ENCODE measurements around the gene ABI3BP. TPM values are rescaled to one million over a fixed set of nuclear protein-coding genes. Genes with fewer than 3 reads are reported as not detected.

Gene ABI3BP
- total and polyA plus RNA-seq, 4 donors: 5.4 to 49.5 (median 39.3) TPM

- Histone ChIP-seq H3K4me3 (ENCODE audit: low read depth, low read length) (no peak overlapping the region), H3K9me3 (ENCODE audit: control insufficient read depth, insufficient read depth, low read length) (no peaks in the 10 kb centered on the region), H3K36me3 (ENCODE audit: control insufficient read depth, insufficient read depth, low read length) (no peaks in the 10 kb centered on the region), H3K27ac (ENCODE audit: low read depth, low read length) (no peak overlapping the region), H3K27me3 (ENCODE audit: control insufficient read depth, insufficient read depth, low read length) (no peaks in the 10 kb centered on the region), H3K4me1 (ENCODE audit: control insufficient read depth, insufficient read depth, low read length) (no peaks in the 10 kb centered on the region)
- DNase-seq (ENCODE audit: low read depth in 4 of 6, low spot score in 6 of 6): no peak
- 38% methylated on average over 2 of the region's 5 CpGs for WGBS (ENCODE audit: insufficient coverage)
Measured at GRCh38 chr3:100898681-100899080, 94.5 kb downstream of the ABI3BP start.

GRCh38 chr3:100896994-100897393 is 96.2 kb downstream of the ABI3BP start:
- no peak overlapping the region for H3K27ac ChIP-seq (ENCODE audit: low read depth, low read length)
- H3K4me3 ChIP-seq (ENCODE audit: low read depth, low read length): no peak overlapping the region
- DNase-seq (ENCODE audit: low read depth in 4 of 6, low spot score in 6 of 6): no peak
- no peaks in the 10 kb centered on the region for H3K27me3 ChIP-seq (ENCODE audit: control insufficient read depth, insufficient read depth, low read length)
- no CpG with 5 or more reads among the region's 2 CpGs for WGBS (ENCODE audit: insufficient coverage)
- H3K4me1 ChIP-seq (ENCODE audit: control insufficient read depth, insufficient read depth, low read length): no peaks in the 10 kb centered on the region
- no peaks in the 10 kb centered on the region for H3K9me3 ChIP-seq (ENCODE audit: control insufficient read depth, insufficient read depth, low read length)
- H3K36me3 ChIP-seq (ENCODE audit: control insufficient read depth, insufficient read depth, low read length): no peaks in the 10 kb centered on the region

DNA sequence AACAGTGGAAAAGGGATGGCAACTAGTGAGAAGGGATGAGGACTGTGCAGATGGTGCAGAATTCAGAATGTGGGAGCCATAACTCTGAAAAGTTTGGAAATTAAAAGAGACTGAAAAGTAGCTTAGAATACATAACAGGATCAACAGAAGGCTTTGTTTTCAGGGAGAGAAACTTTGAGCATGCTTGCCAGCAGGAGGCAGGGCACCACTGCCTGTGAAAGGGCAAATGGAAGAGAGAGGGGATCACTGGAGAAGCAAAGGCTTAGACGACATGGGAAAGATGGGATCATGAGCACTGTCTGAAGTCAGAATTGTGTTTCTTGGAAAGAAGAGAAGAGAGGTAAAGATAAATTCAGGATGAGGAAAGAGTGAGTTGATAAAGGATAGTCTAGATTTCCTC is 99.6 kb downstream of the ABI3BP start:
- 13% methylated on average over 1 of the region's 1 CpG for WGBS (ENCODE audit: insufficient coverage)
- no peak for DNase-seq (ENCODE audit: low read depth in 4 of 6, low spot score in 6 of 6)

DNA sequence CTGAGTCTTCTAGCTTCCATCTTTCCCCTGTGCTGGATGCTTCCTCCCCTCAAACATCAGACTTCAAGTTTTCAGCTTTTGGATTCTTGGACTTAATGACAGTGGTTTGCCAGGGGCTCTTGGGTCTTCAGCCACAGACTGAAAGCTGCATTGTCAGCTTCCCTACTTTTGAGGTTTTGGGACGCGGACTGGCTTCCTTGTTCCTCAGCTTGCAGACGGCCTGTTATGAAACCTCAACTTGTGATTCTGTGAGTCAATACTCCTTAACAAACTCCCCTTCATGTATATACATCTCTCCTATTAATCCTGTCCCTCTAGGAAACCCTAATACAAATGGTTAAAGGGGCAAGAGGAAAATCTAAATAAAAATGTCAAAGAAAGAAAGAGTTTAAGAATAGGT is 100.1 kb downstream of the ABI3BP start:
- Histone ChIP-seq H3K36me3 (ENCODE audit: control insufficient read depth, insufficient read depth, low read length) (no peaks in the 10 kb centered on the region), H3K4me1 (ENCODE audit: control insufficient read depth, insufficient read depth, low read length) (no peaks in the 10 kb centered on the region), H3K4me3 (ENCODE audit: low read depth, low read length) (no peak overlapping the region), H3K9me3 (ENCODE audit: control insufficient read depth, insufficient read depth, low read length) (no peaks in the 10 kb centered on the region), H3K27me3 (ENCODE audit: control insufficient read depth, insufficient read depth, low read length) (no peaks in the 10 kb centered on the region), H3K27ac (ENCODE audit: low read depth, low read length) (no peak overlapping the region)
- WGBS (ENCODE audit: insufficient coverage): 100% methylated on average over 2 of the region's 3 CpGs
- no peak for DNase-seq (ENCODE audit: low read depth in 4 of 6, low spot score in 6 of 6)

More for the DNA sequence above, 99.6 kb downstream of the ABI3BP start:
- H3K4me3 ChIP-seq (ENCODE audit: low read depth, low read length): no peak overlapping the region
- H3K27me3 ChIP-seq (ENCODE audit: control insufficient read depth, insufficient read depth, low read length): no peaks in the 10 kb centered on the region
- no peaks in the 10 kb centered on the region for H3K4me1 ChIP-seq (ENCODE audit: control insufficient read depth, insufficient read depth, low read length)
- H3K36me3 ChIP-seq (ENCODE audit: control insufficient read depth, insufficient read depth, low read length): no peaks in the 10 kb centered on the region
- H3K27ac ChIP-seq (ENCODE audit: low read depth, low read length): no peak overlapping the region
- H3K9me3 ChIP-seq (ENCODE audit: control insufficient read depth, insufficient read depth, low read length): no peaks in the 10 kb centered on the region

- Histone ChIP-seq H3K4me1 (ENCODE audit: control insufficient read depth, insufficient read depth, low read length) (no peaks in the 10 kb centered on the region), H3K4me3 (ENCODE audit: low read depth, low read length) (no peak overlapping the region), H3K9me3 (ENCODE audit: control insufficient read depth, insufficient read depth, low read length) (no peaks in the 10 kb centered on the region), H3K36me3 (ENCODE audit: control insufficient read depth, insufficient read depth, low read length) (no peaks in the 10 kb centered on the region), H3K27ac (ENCODE audit: low read depth, low read length) (no peak overlapping the region), H3K27me3 (ENCODE audit: control insufficient read depth, insufficient read depth, low read length) (no peaks in the 10 kb centered on the region)
- DNase-seq (ENCODE audit: low read depth in 4 of 6, low spot score in 6 of 6): no peak
- 100% methylated on average over 1 of the region's 5 CpGs for WGBS (ENCODE audit: insufficient coverage)
Measured at GRCh38 chr3:100891827-100892226, 101.4 kb downstream of the ABI3BP start.

DNA sequence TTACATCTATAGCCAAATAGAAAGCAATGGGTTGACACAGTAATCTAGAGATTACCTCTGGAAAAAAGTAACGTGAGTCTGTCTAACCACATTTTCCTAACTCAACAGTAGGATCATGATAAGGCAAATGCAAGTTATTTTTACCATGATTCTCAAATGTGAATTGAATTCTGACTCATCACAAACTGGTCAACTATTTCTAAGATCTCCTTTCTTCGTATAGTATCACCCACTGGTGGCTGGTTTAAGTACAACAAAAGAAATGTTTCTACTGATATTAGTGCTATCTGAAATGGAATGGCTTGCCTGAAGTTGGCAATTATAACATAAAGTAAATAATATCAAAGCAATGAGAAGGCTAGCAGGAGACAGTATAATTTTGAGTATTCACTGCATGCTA is 102.2 kb downstream of the ABI3BP start:
- no CpG with 5 or more reads among the region's 2 CpGs for WGBS (ENCODE audit: insufficient coverage)
- H3K36me3 ChIP-seq (ENCODE audit: control insufficient read depth, insufficient read depth, low read length): no peaks in the 10 kb centered on the region
- no peak for DNase-seq (ENCODE audit: low read depth in 4 of 6, low spot score in 6 of 6)
- no peaks in the 10 kb centered on the region for H3K4me1 ChIP-seq (ENCODE audit: control insufficient read depth, insufficient read depth, low read length)
- no peak overlapping the region for H3K27ac ChIP-seq (ENCODE audit: low read depth, low read length)
- no peaks in the 10 kb centered on the region for H3K9me3 ChIP-seq (ENCODE audit: control insufficient read depth, insufficient read depth, low read length)
- no peak overlapping the region for H3K4me3 ChIP-seq (ENCODE audit: low read depth, low read length)
- no peaks in the 10 kb centered on the region for H3K27me3 ChIP-seq (ENCODE audit: control insufficient read depth, insufficient read depth, low read length)

- no peak for DNase-seq (ENCODE audit: low read depth in 4 of 6, low spot score in 6 of 6)
- Histone ChIP-seq H3K4me1 (ENCODE audit: control insufficient read depth, insufficient read depth, low read length) (no peaks in the 10 kb centered on the region), H3K4me3 (ENCODE audit: low read depth, low read length) (no peak overlapping the region), H3K9me3 (ENCODE audit: control insufficient read depth, insufficient read depth, low read length) (no peaks in the 10 kb centered on the region), H3K27me3 (ENCODE audit: control insufficient read depth, insufficient read depth, low read length) (no peaks in the 10 kb centered on the region), H3K36me3 (ENCODE audit: control insufficient read depth, insufficient read depth, low read length) (no peaks in the 10 kb centered on the region), H3K27ac (ENCODE audit: low read depth, low read length) (no peak overlapping the region)
- WGBS (ENCODE audit: insufficient coverage): 86% methylated on average over 1 of the region's 1 CpG
Measured at GRCh38 chr3:100888881-100889280, 104.3 kb downstream of the ABI3BP start.

- no peaks in the 10 kb centered on the region for H3K36me3 ChIP-seq (ENCODE audit: control insufficient read depth, insufficient read depth, low read length)
- H3K9me3 ChIP-seq (ENCODE audit: control insufficient read depth, insufficient read depth, low read length): no peaks in the 10 kb centered on the region
- no peak overlapping the region for H3K27ac ChIP-seq (ENCODE audit: low read depth, low read length)
- H3K4me1 ChIP-seq (ENCODE audit: control insufficient read depth, insufficient read depth, low read length): peaks cover 3% of the 10 kb centered on the region
- H3K4me3 ChIP-seq (ENCODE audit: low read depth, low read length): no peak overlapping the region
- H3K27me3 ChIP-seq (ENCODE audit: control insufficient read depth, insufficient read depth, low read length): no peaks in the 10 kb centered on the region
- no CpG with 5 or more reads among the region's 1 CpG for WGBS (ENCODE audit: insufficient coverage)
- no peak for DNase-seq (ENCODE audit: low read depth in 4 of 6, low spot score in 6 of 6)
Measured at GRCh38 chr3:100882571-100882984, 110.6 kb downstream of the ABI3BP start.

DNA sequence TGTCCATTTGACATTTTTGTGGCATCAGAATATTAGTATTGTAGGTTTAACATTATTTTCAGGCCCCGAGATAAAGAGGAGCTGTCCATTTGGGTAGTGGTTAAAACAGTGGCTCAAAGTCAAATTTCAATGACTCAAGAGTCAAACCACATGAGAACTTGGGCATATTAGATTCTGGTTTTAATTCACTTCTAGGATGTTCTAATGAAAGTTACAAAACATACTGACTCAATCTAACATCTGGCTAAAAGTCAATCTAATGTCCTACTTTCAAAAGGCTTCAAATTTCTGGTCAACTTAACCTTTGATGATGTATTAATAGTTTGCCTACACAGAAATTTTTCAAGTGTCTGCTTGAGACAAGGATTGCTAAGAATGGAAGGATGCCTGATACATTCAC is 112.4 kb downstream of the ABI3BP start:
- Histone ChIP-seq H3K9me3 (ENCODE audit: control insufficient read depth, insufficient read depth, low read length) (no peaks in the 10 kb centered on the region), H3K4me3 (ENCODE audit: low read depth, low read length) (no peak overlapping the region), H3K4me1 (ENCODE audit: control insufficient read depth, insufficient read depth, low read length) (peaks cover 3% of the 10 kb centered on the region), H3K36me3 (ENCODE audit: control insufficient read depth, insufficient read depth, low read length) (no peaks in the 10 kb centered on the region), H3K27ac (ENCODE audit: low read depth, low read length) (no peak overlapping the region), H3K27me3 (ENCODE audit: control insufficient read depth, insufficient read depth, low read length) (no peaks in the 10 kb centered on the region)
- DNase-seq (ENCODE audit: low read depth in 4 of 6, low spot score in 6 of 6): no peak
- no CpG with 5 or more reads among the region's 1 CpG for WGBS (ENCODE audit: insufficient coverage)

GRCh38 chr3:100880072-100880471 is 113.1 kb downstream of the ABI3BP start:
- H3K27ac ChIP-seq (ENCODE audit: low read depth, low read length): peak overlapping the region; percentile 21
- peak in 1 of 6 donors; percentile 18 for DNase-seq (ENCODE audit: low read depth in 4 of 6, low spot score in 6 of 6)
- no peaks in the 10 kb centered on the region for H3K36me3 ChIP-seq (ENCODE audit: control insufficient read depth, insufficient read depth, low read length)
- H3K9me3 ChIP-seq (ENCODE audit: control insufficient read depth, insufficient read depth, low read length): no peaks in the 10 kb centered on the region
- 48% methylated on average over 3 of the region's 7 CpGs for WGBS (ENCODE audit: insufficient coverage)
- no peaks in the 10 kb centered on the region for H3K27me3 ChIP-seq (ENCODE audit: control insufficient read depth, insufficient read depth, low read length)
- H3K4me1 ChIP-seq (ENCODE audit: control insufficient read depth, insufficient read depth, low read length): peaks cover 3% of the 10 kb centered on the region
- H3K4me3 ChIP-seq (ENCODE audit: low read depth, low read length): no peak overlapping the region

Data from spinal cord (tissue), 10 donors.